T-helper 1 cell treated with Interleukin-12 subunit alpha and Interleukin-12 subunit beta and Interleukin-4 antibody, amounts not matched to agents 30 ng/mL and 1 ng/mL, for 36 hours (primary cell): ENCODE results near the gene MYO10. TPM values are rescaled to one million over a fixed set of nuclear protein-coding genes. Genes with fewer than 3 reads are reported as not detected.
"Not testable (repeated sequence)": the region's sequence is repeated elsewhere in the genome, so short reads cannot be mapped to it uniquely, and the experiment has no call there.

Experiments
- intact Hi-C: fragments of 100-400 bp; cut with micrococcal nuclease; formaldehyde crosslinking; loops from one replicate; pipeline ENCODE4 v1.15.1; 2024
- total RNA-seq: library from RNA; stranded (reverse); gene quantifications from 2 replicates; pipeline ENCODE4 v1.2.3, GENCODE V29; 2022

Gene MYO10
- total RNA-seq, 1 donor from 2014 or later, result not detected

GRCh38 chr5:16679190-16679589, 256.9 kb downstream of the MYO10 start:
- intact Hi-C loops, result no loop called here

GRCh38 chr5:16675806-16676205, 260.3 kb downstream of the MYO10 start:
- intact Hi-C loops, result no loop called here

- intact Hi-C loops, result no loop called here
Observed at GRCh38 chr5:16674750-16675149, 261.3 kb downstream of the MYO10 start.

GRCh38 chr5:16673241-16674201, 262.6 kb downstream of the MYO10 start:
- intact Hi-C loops, result no loop called here

- intact Hi-C loops, result no loop called here
Observed at GRCh38 chr5:16671208-16671607, 264.9 kb downstream of the MYO10 start.

- intact Hi-C loops, result no loop called here
Observed at GRCh38 chr5:16669776-16670175, 266.3 kb downstream of the MYO10 start.

- intact Hi-C loops, result no loop called here
Observed at GRCh38 chr5:16668631-16669030, 267.5 kb downstream of the MYO10 start.

GRCh38 chr5:16668194-16668593, 267.9 kb downstream of the MYO10 start:
- intact Hi-C loops, result no loop called here

- intact Hi-C loops, result loop anchor here (1.0 to 2.0 kb wide), 5 partner anchors 51 to 507 kb away; partner anchors contain the start of gene RETREG1
Observed at GRCh38 chr5:16666883-16667398, 269.1 kb downstream of the MYO10 start.

GRCh38 chr5:16666130-16666882, 269.8 kb downstream of the MYO10 start:
- intact Hi-C loops, result loop anchor here (2.0 kb wide), 2 partner anchors 114 to 210 kb away; no protein-coding TSS in a partner anchor

GRCh38 chr5:16665601-16666000, 270.5 kb downstream of the MYO10 start:
- intact Hi-C loops, result no loop called here

- intact Hi-C loops, result no loop called here
Observed at GRCh38 chr5:16664368-16664767, 271.7 kb downstream of the MYO10 start.

GRCh38 chr5:16663840-16664239, 272.2 kb downstream of the MYO10 start:
- intact Hi-C loops, result no loop called here

- intact Hi-C loops, result no loop called here
Observed at GRCh38 chr5:16661713-16662112, 274.4 kb downstream of the MYO10 start.

- intact Hi-C loops, result no loop called here
Observed at GRCh38 chr5:16660982-16661381, 275.1 kb downstream of the MYO10 start.

GRCh38 chr5:16659536-16659935, 276.6 kb downstream of the MYO10 start:
- intact Hi-C loops, result no loop called here

GRCh38 chr5:16656561-16657191, 279.4 kb downstream of the MYO10 start:
- intact Hi-C loops, result no loop called here

- intact Hi-C loops, result no loop called here
Observed at GRCh38 chr5:16654647-16655334, 281.3 kb downstream of the MYO10 start.

- intact Hi-C loops, result not testable (repeated sequence)
Observed at GRCh38 chr5:16648739-16649138, 287.3 kb downstream of the MYO10 start.

GRCh38 chr5:16644301-16644889, 291.7 kb downstream of the MYO10 start:
- intact Hi-C loops, result no loop called here
